ENCODE measurements around the gene SLC35G4. TPM values are rescaled to one million over a fixed set of nuclear protein-coding genes. Genes with fewer than 3 reads are reported as not detected.
"Not testable (repeated sequence)": the region's sequence is repeated elsewhere in the genome, so short reads cannot be mapped to it uniquely, and the experiment has no call there.

Gene SLC35G4
- total and polyA plus RNA-seq, 2 of the 13 experiments (the other 11 are each of a cell fraction or from before 2014, with no cell fraction given) = not detected

- H4K20me1 ChIP-seq (ENCODE audit: insufficient read depth, low read length); H3K4me2 ChIP-seq (ENCODE audit: low read depth, low read length); H3K9me3 ChIP-seq (ENCODE audit: low read length); DNase-seq (ENCODE audit: low spot score); intact Hi-C loops (cut with micrococcal nuclease; ENCODE audit: unreplicated experiment); H3K9ac ChIP-seq (ENCODE audit: insufficient read depth, low read depth, low read length); CTCF ChIA-PET (ENCODE audit: low intra/inter-chr PET ratio, low total read pairs); ATAC-seq; H3K27ac ChIP-seq (ENCODE audit: extremely low read length, insufficient read depth, low read length); H3K27me3 ChIP-seq (ENCODE audit: control insufficient read depth in 1 of 2, insufficient read depth in 2 of 2, low read length in 2 of 2); H3K4me1 ChIP-seq (ENCODE audit: insufficient read depth, low read length); H3K4me3 ChIP-seq (replicated peaks in 1 of 3; ENCODE audit: insufficient read depth in 1 of 3, low read depth in 2 of 3, low read length in 3 of 3); H3K79me2 ChIP-seq (ENCODE audit: insufficient read depth, low read length); H3K36me3 ChIP-seq (replicated peaks in 1 of 2; ENCODE audit: control insufficient read depth in 1 of 2, insufficient read depth in 2 of 2, low read length in 2 of 2); BruUV-seq (replicated peaks); FAIRE-seq; H2AFZ ChIP-seq (ENCODE audit: low read length); POLR2A ChIA-PET; in situ Hi-C loops (cut with HindIII; ENCODE audit: extremely low pct_ligation_motif_present, low pct_unique_long_range_greater_than_20kb): not testable (repeated sequence)
- 43% methylated on average over 6 of the region's 6 CpGs for WGBS (ENCODE audit: low lambda C conversion rate)
Observed at GRCh38 chr18:11614981-11615380, 5.6 kb downstream of the SLC35G4 start.

GRCh38 chr18:11647310-11647709 lies 37.9 kb downstream of the SLC35G4 start:
- H3K27me3 ChIP-seq (ENCODE audit: control insufficient read depth in 1 of 2, insufficient read depth in 2 of 2, low read length in 2 of 2) = peaks cover 0 to 15% of the 10 kb centered on the region in 2 experiments; a peak in 2 of 5 replicates
- BruUV-seq (replicated peaks); intact Hi-C loops (cut with micrococcal nuclease; ENCODE audit: unreplicated experiment): not testable (repeated sequence)

GRCh38 chr18:11647804-11648203 lies 38.4 kb downstream of the SLC35G4 start:
- H3K4me2 ChIP-seq (ENCODE audit: low read depth, low read length); H3K36me3 ChIP-seq (replicated peaks in 1 of 2; ENCODE audit: control insufficient read depth in 1 of 2, insufficient read depth in 2 of 2, low read length in 2 of 2); H3K9me3 ChIP-seq (ENCODE audit: low read length); in situ Hi-C loops (cut with HindIII; ENCODE audit: extremely low pct_ligation_motif_present, low pct_unique_long_range_greater_than_20kb); H3K4me1 ChIP-seq (ENCODE audit: insufficient read depth, low read length); H3K79me2 ChIP-seq (ENCODE audit: insufficient read depth, low read length); intact Hi-C loops (cut with micrococcal nuclease; ENCODE audit: unreplicated experiment); H3K4me3 ChIP-seq (replicated peaks in 1 of 3; ENCODE audit: insufficient read depth in 1 of 3, low read depth in 2 of 3, low read length in 3 of 3); POLR2A ChIA-PET; H2AFZ ChIP-seq (ENCODE audit: low read length); CTCF ChIA-PET (ENCODE audit: low intra/inter-chr PET ratio, low total read pairs); ATAC-seq; DNase-seq (ENCODE audit: low spot score); H3K27ac ChIP-seq (ENCODE audit: extremely low read length, insufficient read depth, low read length); H3K9ac ChIP-seq (ENCODE audit: insufficient read depth, low read depth, low read length); H4K20me1 ChIP-seq (ENCODE audit: insufficient read depth, low read length); BruUV-seq (replicated peaks); FAIRE-seq: not testable (repeated sequence)
- H3K27me3 ChIP-seq (ENCODE audit: control insufficient read depth in 1 of 2, insufficient read depth in 2 of 2, low read length in 2 of 2) = peaks cover 0 to 15% of the 10 kb centered on the region in 2 experiments; a peak in 2 of 5 replicates
- 51% methylated on average over 14 of the region's 26 CpGs for WGBS (ENCODE audit: low lambda C conversion rate)

More at GRCh38 chr18:11647310-11647709, 37.9 kb downstream of the SLC35G4 start:
- H3K27ac ChIP-seq (ENCODE audit: extremely low read length, insufficient read depth, low read length); H3K9me3 ChIP-seq (ENCODE audit: low read length); H3K36me3 ChIP-seq (replicated peaks in 1 of 2; ENCODE audit: control insufficient read depth in 1 of 2, insufficient read depth in 2 of 2, low read length in 2 of 2); H3K4me3 ChIP-seq (replicated peaks in 1 of 3; ENCODE audit: insufficient read depth in 1 of 3, low read depth in 2 of 3, low read length in 3 of 3); POLR2A ChIA-PET; H3K79me2 ChIP-seq (ENCODE audit: insufficient read depth, low read length); CTCF ChIA-PET (ENCODE audit: low intra/inter-chr PET ratio, low total read pairs); H3K9ac ChIP-seq (ENCODE audit: insufficient read depth, low read depth, low read length); DNase-seq (ENCODE audit: low spot score); ATAC-seq; H2AFZ ChIP-seq (ENCODE audit: low read length); FAIRE-seq; H3K4me1 ChIP-seq (ENCODE audit: insufficient read depth, low read length); in situ Hi-C loops (cut with HindIII; ENCODE audit: extremely low pct_ligation_motif_present, low pct_unique_long_range_greater_than_20kb); H3K4me2 ChIP-seq (ENCODE audit: low read depth, low read length); H4K20me1 ChIP-seq (ENCODE audit: insufficient read depth, low read length): not testable (repeated sequence)
- 75% methylated on average over 4 of the region's 23 CpGs for WGBS (ENCODE audit: low lambda C conversion rate)

Data from HepG2 (cell line).